Endothelial cell of umbilical vein (primary cell): ENCODE results near the gene ACBD3. TPM values are rescaled to one million over a fixed set of nuclear protein-coding genes. Genes with fewer than 3 reads are reported as not detected.

ENCODE experiments used
- BruUV-seq: library from RNA; stranded (reverse); fragments of 400-500 nt; replicated peaks from 2 replicates; lab custom pipeline; 2021; lab: Mats Ljungman, UMichigan
- CTCF ChIA-PET: fragments of 300-600, 350-600 bp; sonication (Branson Sonifier 250); formaldehyde crosslinking; loops from one replicate; lab custom pipeline; 2021; ENCODE audit warnings: antibody characterized with exemption, inconsistent platforms; lab: Charles Lee
- POLR2A ChIA-PET: fragments of 300-600, 350-600 bp; sonication (Branson Sonifier 250); formaldehyde crosslinking; loops from one replicate; lab custom pipeline; 2021; ENCODE audit warnings: antibody characterized with exemption, inconsistent platforms; lab: Charles Lee
- DNase-seq: peaks from one replicate; pipeline ENCODE4 v3.0.0-alpha.2; 2011; ENCODE audit warnings: low read depth, low spot score
- FAIRE-seq: peaks from 2 replicates; lab custom pipeline; 2011; peaks lifted over from hg19 to GRCh38; lab: Jason Lieb, UNC
- H2AFZ ChIP-seq: 2 replicates; pipeline ENCODE4 v1.6.0; 2012; ENCODE audit warnings: low read depth, low read length, control low read depth, inconsistent platforms
- H3K27ac ChIP-seq: 2 replicates; pipeline ENCODE4 v1.5.1; 2011; ENCODE audit warnings: low read depth, mild to moderate bottlenecking, control low read depth, low read length, moderate library complexity; ENCODE audit not compliant: insufficient read depth
- H3K27me3 ChIP-seq, 2 experiments: 2 replicates each; pipeline versions ENCODE4 v1.6.0 to v1.6.1; 2011; ENCODE audit warnings: low read length in 2 of 2, mixed read lengths in 1 of 2; ENCODE audit not compliant: control insufficient read depth in 2 of 2, insufficient read depth in 2 of 2
- H3K36me3 ChIP-seq, 2 experiments: 2 replicates in 1 of 2; 3 replicates in 1 of 2; pipeline ENCODE4 v1.5.1; 2011; ENCODE audit warnings: low read length in 2 of 2, mild to moderate bottlenecking in 1 of 2, moderate library complexity in 1 of 2; ENCODE audit not compliant: control insufficient read depth in 2 of 2, insufficient read depth in 2 of 2; ENCODE audit errors: extremely low read depth in 1 of 2
- H3K4me1 ChIP-seq: 3 replicates; pipeline ENCODE4 v1.5.1; 2011; ENCODE audit warnings: mild to moderate bottlenecking, low read length; ENCODE audit not compliant: control insufficient read depth, insufficient read depth; ENCODE audit errors: extremely low read depth
- H3K4me2 ChIP-seq: 2 replicates; pipeline ENCODE4 v1.6.1; 2011; ENCODE audit warnings: low read length, control low read depth, mixed read lengths; ENCODE audit not compliant: insufficient read depth
- H3K4me3 ChIP-seq, 3 experiments: fragments of 200-600 bp in 1 of 3; sonication (generic), shearing (Covaris generic) in 1 of 3; replicated peaks in 1 of 3; 2 replicates each; pipeline ENCODE4 v1.5.1; 2011 to 2016; ENCODE audit warnings: control low read depth in 3 of 3, low read length in 3 of 3, mild to moderate bottlenecking in 2 of 3, inconsistent platforms in 1 of 3, low read depth in 1 of 3, moderate library complexity in 1 of 3; ENCODE audit not compliant: insufficient read depth in 1 of 3
- H3K79me2 ChIP-seq: 2 replicates; pipeline ENCODE4 v1.6.0; 2012; ENCODE audit warnings: low read length, inconsistent platforms; ENCODE audit not compliant: control insufficient read depth, insufficient read depth
- H3K9ac ChIP-seq: replicated peaks from 2 replicates; pipeline ENCODE3; 2011; ENCODE audit warnings: low read length, control low read depth; ENCODE audit not compliant: insufficient read depth; ENCODE audit errors: extremely low read depth
- H3K9me1 ChIP-seq: replicated peaks from 3 replicates; pipeline ENCODE4 v1.6.0; 2011; ENCODE audit warnings: mild to moderate bottlenecking, low read length; ENCODE audit not compliant: control insufficient read depth, insufficient read depth; ENCODE audit errors: extremely low read depth
- H3K9me3 ChIP-seq: replicated peaks from 2 replicates; pipeline ENCODE4 v1.5.1; 2012; ENCODE audit warnings: low read length, inconsistent platforms; ENCODE audit not compliant: control insufficient read depth, insufficient read depth
- H4K20me1 ChIP-seq: replicated peaks from 2 replicates; pipeline ENCODE3; 2011; ENCODE audit warnings: mild to moderate bottlenecking, low read length; ENCODE audit not compliant: control insufficient read depth, insufficient read depth; ENCODE audit errors: extremely low read depth
- CTCF ChIP-seq, 2 donors: IDR thresholded peaks; 1 replicate in 1 of 2; 2 replicates in 1 of 2; pipeline ENCODE4 v1.5.1; 2011; ENCODE audit warnings: low read length in 2 of 2, mild to moderate bottlenecking in 2 of 2, moderate library complexity in 2 of 2, control low read depth in 1 of 2, inconsistent platforms in 1 of 2, low read depth in 1 of 2; ENCODE audit not compliant: insufficient read depth in 1 of 2; ENCODE audit errors: extremely low read depth in 1 of 2
- GATA2 ChIP-seq: IDR thresholded peaks from 2 replicates; pipeline ENCODE4 v1.7.0; 2011; ENCODE audit warnings: low read depth, mild to moderate bottlenecking, moderate library complexity, mixed read lengths, low read length; ENCODE audit not compliant: insufficient read length, insufficient read depth
- MAX ChIP-seq: IDR thresholded peaks from 2 replicates; pipeline ENCODE4 v1.6.1; 2011; ENCODE audit not compliant: insufficient read depth, insufficient read length
- dilution Hi-C: fragments of 300-500 bp; cut with MboI; formaldehyde crosslinking; loops from one replicate; pipeline ENCODE4 v1.15.0; 2019; ENCODE audit warnings: low sequenced_read_pairs; ENCODE audit not compliant: extremely low pct_ligation_motif_present
- intact Hi-C: fragments of 100-400 bp; cut with micrococcal nuclease; formaldehyde crosslinking; loops from one replicate; pipeline ENCODE4 v1.10.0; 2022
- polyA plus RNA-seq, 4 experiments: library from polyadenylated mRNA; depleted of rRNA in 3 of 4; stranded (reverse) in 3 of 4; unstranded in 1 of 4; fragments of >200 nt; gene quantifications; 2 replicates each; pipeline versions ENCODE4 v1.2.1 to v1.2.3, GENCODE V29; 2011 to 2012; ENCODE audit warnings: missing spikeins in 1 of 4
- total RNA-seq: library from RNA; stranded (reverse); gene quantifications from 2 replicates; pipeline ENCODE4 v1.2.3, GENCODE V29; 2021

The ACBD3 gene
- total and polyA plus RNA-seq, 2 donors (not counting 3 experiments of a cell fraction or from before 2014, with no cell fraction given), result 12.3 to 36.4 TPM

GRCh38 chr1:226134170-226135058 lies 52.1 kb downstream of the ACBD3 start:
- no peak for FAIRE-seq
- intact Hi-C loops, result no loop called here
- TF ChIP-seq MAX (no peak), CTCF (IDR thresholded peaks at IDR 0.05; ENCODE audit: extremely low read depth in 1 of 2, insufficient read depth in 1 of 2, low read depth in 1 of 2, low read length in 2 of 2) (no peak), GATA2 (no peak)
- Histone ChIP-seq H3K4me1 (no peaks in the 10 kb centered on the region), H3K4me2 (no peak overlapping the region), H3K36me3 (no peaks in the 10 kb centered on the region), H3K9me1 (no peaks in the 10 kb centered on the region), H3K4me3 (no peak overlapping the region), H2AFZ (no peak overlapping the region), H3K27me3 (peaks cover 0 to 5% of the 10 kb centered on the region in 2 experiments), H4K20me1 (no peaks in the 10 kb centered on the region), H3K79me2 (no peaks in the 10 kb centered on the region), H3K9me3 (no peaks in the 10 kb centered on the region), H3K27ac (no peak overlapping the region), H3K9ac (no peak overlapping the region)
- CTCF ChIA-PET, result interaction anchor here (0.9 to 2.1 kb wide), 2 partner anchors 10 to 63 kb away, joined by 4 to 18 read pairs; no protein-coding TSS in a partner anchor
- no TSS peak for BruUV-seq
- dilution Hi-C loops, result no loop called here
- no peak for DNase-seq
- POLR2A ChIA-PET, result no interaction called here
